ENCODE measurements around the gene DLEU7.

DNA sequence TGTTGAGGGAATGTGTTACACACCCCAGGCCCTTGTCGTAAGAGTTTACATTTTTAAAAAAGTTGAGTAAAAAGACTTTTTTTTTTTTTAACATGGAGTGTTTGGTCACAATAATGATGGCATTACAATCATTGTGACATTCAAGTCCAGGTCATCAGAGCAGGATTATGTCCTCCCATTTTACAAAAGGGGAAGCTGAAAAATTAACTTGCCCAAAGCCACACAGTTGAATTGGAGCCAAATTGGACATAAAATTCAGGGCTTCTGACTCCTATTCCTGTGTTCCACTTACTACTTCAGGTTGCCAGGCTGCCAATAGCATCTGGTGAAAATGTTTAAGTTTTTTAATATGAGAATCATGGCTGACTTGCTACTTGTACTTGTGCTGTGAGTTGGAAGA lies 49.3 kb downstream of the DLEU7 start:
- no peak for TF ChIP-seq CTCF (IDR thresholded peaks at IDR 0.05)
- TF ChIP-seq POLR2A (IDR thresholded peaks at IDR 0.05) = no peak

Data from testis (tissue), 2 donors.